DOHH2 (cell line): ENCODE results near the gene KCNS1.
"Not testable (repeated sequence)": the region's sequence is repeated elsewhere in the genome, so short reads cannot be mapped to it uniquely, and the experiment has no call there.

Experiments
- H3F3A ChIP-seq: fragments of 200-600 bp; sonication (generic), shearing (Covaris generic); 2 replicates; pipeline ENCODE4 v1.6.0; 2016; ENCODE audit warnings: antibody characterized with exemption, mild to moderate bottlenecking; ENCODE audit not compliant: control insufficient read depth, insufficient read depth
- H3K27ac ChIP-seq: fragments of 200-600 bp; sonication (generic); 2 replicates; pipeline ENCODE4 v1.5.1; 2014; ENCODE audit warnings: low read depth, mild to moderate bottlenecking, low read length, moderate library complexity
- H3K27me3 ChIP-seq: fragments of 200-600 bp; sonication (generic); 2 replicates; pipeline ENCODE4 v1.6.1; 2014; ENCODE audit warnings: mild to moderate bottlenecking, low read length, mixed read lengths; ENCODE audit not compliant: control insufficient read depth
- H3K36me3 ChIP-seq: fragments of 200-600 bp; sonication (generic); 2 replicates; pipeline ENCODE4 v1.6.1; 2014; ENCODE audit warnings: mild to moderate bottlenecking, low read length, moderate library complexity, mixed read lengths; ENCODE audit not compliant: control insufficient read depth
- H3K4me1 ChIP-seq: fragments of 200-600 bp; sonication (generic); 2 replicates; pipeline ENCODE4 v1.6.1; 2014; ENCODE audit warnings: mild to moderate bottlenecking, low read length, mixed read lengths; ENCODE audit not compliant: control insufficient read depth
- H3K4me2 ChIP-seq: fragments of 200-600 bp; sonication (generic); 2 replicates; pipeline ENCODE4 v1.6.0; 2014; ENCODE audit warnings: mild to moderate bottlenecking, low read length, moderate library complexity
- H3K4me3 ChIP-seq: fragments of 200-600 bp; sonication (generic); 2 replicates; pipeline ENCODE4 v1.5.1; 2014; ENCODE audit warnings: mild to moderate bottlenecking, low read length, mixed read lengths
- H3K79me2 ChIP-seq: fragments of 200-600 bp; sonication (generic); 2 replicates; pipeline ENCODE4 v1.6.1; 2014; ENCODE audit warnings: mild to moderate bottlenecking, low read length, mixed read lengths; ENCODE audit not compliant: control insufficient read depth
- H3K9me2 ChIP-seq: fragments of 200-600 bp; sonication (generic); replicated peaks from 2 replicates; pipeline ENCODE4 v1.6.1; 2014; ENCODE audit warnings: mild to moderate bottlenecking, low read length, mixed read lengths; ENCODE audit not compliant: control insufficient read depth
- H3K9me3 ChIP-seq: fragments of 200-600 bp; sonication (generic); 2 replicates; pipeline ENCODE4 v1.6.1; 2014; ENCODE audit warnings: antibody characterized with exemption, low read length, mixed read lengths; ENCODE audit not compliant: control insufficient read depth, insufficient read depth
- H4K20me1 ChIP-seq: fragments of 200-600 bp; sonication (generic); 2 replicates; pipeline ENCODE4 v1.6.0; 2014; ENCODE audit warnings: low read depth, mild to moderate bottlenecking, antibody characterized with exemption, low read length, moderate library complexity; ENCODE audit not compliant: control insufficient read depth, insufficient read depth
- CTCF ChIP-seq: fragments of 200-600 bp; sonication (generic); IDR thresholded peaks from one replicate; pipeline ENCODE4 v1.5.1; 2014; ENCODE audit warnings: antibody characterized with exemption, mild to moderate bottlenecking, low read depth, low read length; ENCODE audit not compliant: poor library complexity, severe bottlenecking
- EZH2phosphoT487 ChIP-seq: fragments of 200-600 bp; sonication (generic); IDR thresholded peaks from 2 replicates; pipeline ENCODE4 v1.6.1; 2017; ENCODE audit warnings: borderline replicate concordance, mild to moderate bottlenecking, antibody characterized with exemption, low read length, moderate library complexity, mixed read lengths

Gene KCNS1

GRCh38 chr20:45064812-45065211, 36.1 kb downstream of the KCNS1 start:
- H4K20me1 ChIP-seq, result no peaks in the 10 kb centered on the region
- peak overlapping the region; percentile 26 for H3K4me3 ChIP-seq
- H3F3A ChIP-seq, result peaks cover 10% of the 10 kb centered on the region
- TF ChIP-seq CTCF (no peak), EZH2phosphoT487 (no peak)
- H3K27me3 ChIP-seq, result no peaks in the 10 kb centered on the region
- peaks cover 57% of the 10 kb centered on the region for H3K4me1 ChIP-seq
- peaks cover 82% of the 10 kb centered on the region for H3K79me2 ChIP-seq
- H3K4me2 ChIP-seq, result peak overlapping the region; percentile 48
- no peaks in the 10 kb centered on the region for H3K9me3 ChIP-seq
- H3K27ac ChIP-seq, result peak overlapping the region; percentile 85
- H3K36me3 ChIP-seq, result peaks cover 76% of the 10 kb centered on the region
- no peaks in the 10 kb centered on the region for H3K9me2 ChIP-seq

GRCh38 chr20:45063107-45063506, 37.8 kb downstream of the KCNS1 start:
- peaks cover 14% of the 10 kb centered on the region for H3F3A ChIP-seq
- H3K36me3 ChIP-seq, result peaks cover 74% of the 10 kb centered on the region
- H3K4me2 ChIP-seq, result peak overlapping the region; percentile 67
- not testable (repeated sequence) for H4K20me1 ChIP-seq, H3K9me2 ChIP-seq, H3K9me3 ChIP-seq, H3K27me3 ChIP-seq
- peaks cover 73% of the 10 kb centered on the region for H3K79me2 ChIP-seq
- H3K27ac ChIP-seq, result peak overlapping the region; percentile 85
- H3K4me1 ChIP-seq, result peaks cover 70% of the 10 kb centered on the region
- H3K4me3 ChIP-seq, result peak overlapping the region; percentile 47

GRCh38 chr20:45061244-45061643, 39.7 kb downstream of the KCNS1 start:
- TF ChIP-seq CTCF (no peak), EZH2phosphoT487 (no peak)
- Histone ChIP-seq H3K9me3 (no peaks in the 10 kb centered on the region), H3K4me1 (peaks cover 83% of the 10 kb centered on the region), H3K27ac (peak overlapping the region; percentile 85; the same call in 1 of the 2 replicates), H3K4me2 (no peak overlapping the region), H3K9me2 (no peaks in the 10 kb centered on the region), H4K20me1 (no peaks in the 10 kb centered on the region), H3K4me3 (no peak overlapping the region), H3K79me2 (peaks cover 58% of the 10 kb centered on the region), H3K36me3 (peaks cover 74% of the 10 kb centered on the region), H3F3A (peaks cover 17% of the 10 kb centered on the region), H3K27me3 (no peaks in the 10 kb centered on the region)

GRCh38 chr20:45060294-45060693, 40.6 kb downstream of the KCNS1 start:
- Histone ChIP-seq H3K4me1 (peaks cover 83% of the 10 kb centered on the region), H3K9me3 (no peaks in the 10 kb centered on the region), H3K79me2 (peaks cover 49% of the 10 kb centered on the region), H3K27ac (peak overlapping the region; percentile 36), H3K4me2 (no peak overlapping the region), H3K36me3 (peaks cover 75% of the 10 kb centered on the region), H4K20me1 (no peaks in the 10 kb centered on the region), H3K9me2 (no peaks in the 10 kb centered on the region), H3K27me3 (no peaks in the 10 kb centered on the region), H3F3A (peaks cover 17% of the 10 kb centered on the region), H3K4me3 (no peak overlapping the region)
- TF ChIP-seq EZH2phosphoT487 (no peak), CTCF (no peak)
